PC-3 (cell line): ENCODE measurements around the gene TTYH1. TPM values are rescaled to one million over a fixed set of nuclear protein-coding genes. Genes with fewer than 3 reads are reported as not detected.

Experiments used
- ATAC-seq: fragments of 200-7000 bp; cut with Tn5 transposase; 2 replicates; pipeline ENCODE4 v1.9.1; 2020; ENCODE audit warnings: mild to moderate bottlenecking, moderate library complexity
- BruUV-seq: library from RNA; stranded (reverse); fragments of 400-500 nt; replicated peaks from 2 replicates; lab custom pipeline; 2021; lab: Mats Ljungman, UMichigan
- CTCF ChIA-PET: fragments of 300-600 bp; sonication (Branson Sonifier 250); formaldehyde crosslinking; loops from one replicate; lab custom pipeline; 2022; ENCODE audit warnings: antibody characterized with exemption; lab: Charles Lee
- POLR2A ChIA-PET: fragments of 300-600 bp; sonication (Branson Sonifier 250); formaldehyde crosslinking; loops from one replicate; lab custom pipeline; 2022; ENCODE audit warnings: antibody characterized with exemption; ENCODE audit not compliant: unreplicated experiment; lab: Charles Lee
- DNase-seq: peaks from one replicate; pipeline ENCODE4 v3.0.0-alpha.2; 2015
- H2AFZ ChIP-seq: fragments of 300-600 bp; sonication (generic); 2 replicates; pipeline ENCODE4 v1.6.0; 2016; ENCODE audit warnings: antibody characterized with exemption, low read length
- H3F3A ChIP-seq: fragments of 300-600 bp; sonication (generic); one replicate; pipeline ENCODE4 v1.6.0; 2017; ENCODE audit warnings: antibody characterized with exemption, low read length, control low read depth, mild to moderate bottlenecking; ENCODE audit not compliant: unreplicated experiment
- H3K27ac ChIP-seq: fragments of 300-600 bp; sonication (generic); 2 replicates; pipeline ENCODE4 v1.5.1; 2016; ENCODE audit warnings: mild to moderate bottlenecking, low read length
- H3K27me3 ChIP-seq: fragments of 300-600 bp; sonication (generic); 2 replicates; pipeline ENCODE4 v1.6.1; 2016; ENCODE audit warnings: low read length, mixed read lengths
- H3K36me3 ChIP-seq: fragments of 300-600 bp; sonication (generic); 2 replicates; pipeline ENCODE4 v1.6.1; 2016; ENCODE audit warnings: low read depth, mixed run types, low read length, mixed read lengths
- H3K4me1 ChIP-seq: fragments of 300-600 bp; sonication (generic); 2 replicates; pipeline ENCODE4 v1.5.1; 2016; ENCODE audit warnings: low read length; ENCODE audit not compliant: insufficient read depth
- H3K4me2 ChIP-seq: fragments of 300-600 bp; sonication (generic); 2 replicates; pipeline ENCODE4 v1.6.0; 2016; ENCODE audit warnings: low read length
- H3K4me3 ChIP-seq: fragments of 300-600 bp; sonication (generic); 2 replicates; pipeline ENCODE4 v1.5.1; 2016; ENCODE audit warnings: mild to moderate bottlenecking, low read length, mixed read lengths
- H3K79me2 ChIP-seq: fragments of 300-600 bp; sonication (generic); 2 replicates; pipeline ENCODE4 v1.6.1; 2017; ENCODE audit warnings: low read length, mixed read lengths
- H3K9ac ChIP-seq: fragments of 300-600 bp; sonication (generic); 2 replicates; pipeline ENCODE4 v1.6.0; 2016; ENCODE audit warnings: mild to moderate bottlenecking, low read length
- H3K9me2 ChIP-seq: fragments of 300-600 bp; sonication (generic); replicated peaks from 2 replicates; pipeline ENCODE4 v1.6.1; 2016; ENCODE audit warnings: mixed run types, low read length, mixed read lengths
- H3K9me3 ChIP-seq: fragments of 300-600 bp; sonication (generic); 2 replicates; pipeline ENCODE4 v1.6.1; 2016; ENCODE audit warnings: low read length, mixed read lengths
- H4K20me1 ChIP-seq: fragments of 300-600 bp; sonication (generic); 2 replicates; pipeline ENCODE4 v1.6.1; 2016; ENCODE audit warnings: low read length, mixed read lengths
- EZH2 ChIP-seq: fragments of 300-600 bp; sonication (generic); IDR thresholded peaks from one replicate; pipeline ENCODE4 v1.6.1; 2017; ENCODE audit warnings: antibody characterized with exemption, mild to moderate bottlenecking, low read length; ENCODE audit not compliant: unreplicated experiment
- EZH2phosphoT487 ChIP-seq: fragments of 300-600 bp; sonication (generic); IDR thresholded peaks from 2 replicates; pipeline ENCODE4 v1.6.1; 2018; ENCODE audit warnings: mild to moderate bottlenecking, antibody characterized with exemption, low read length, borderline replicate concordance
- intact Hi-C: fragments of 100-400 bp; cut with micrococcal nuclease; formaldehyde crosslinking; loops from 2 replicates; pipeline ENCODE4 v1.9.0; 2023
- total RNA-seq: library from RNA; depleted of rRNA; stranded (reverse); fragments of >200 nt; gene quantifications from 2 replicates; pipeline ENCODE4 v1.2.3, GENCODE V29; 2014
- TF ChIP-seq, protein P1 (sequence below): fragments of 300-600 bp; sonication (generic); conservative IDR thresholded peaks from 2 replicates; pipeline ENCODE4 v1.5.1; 2017; ENCODE audit warnings: antibody characterized with exemption, low read depth, mild to moderate bottlenecking, low read length

The TTYH1 gene
- total RNA-seq, 1 experiment from 2014 or later, result 1.1 TPM

DNA sequence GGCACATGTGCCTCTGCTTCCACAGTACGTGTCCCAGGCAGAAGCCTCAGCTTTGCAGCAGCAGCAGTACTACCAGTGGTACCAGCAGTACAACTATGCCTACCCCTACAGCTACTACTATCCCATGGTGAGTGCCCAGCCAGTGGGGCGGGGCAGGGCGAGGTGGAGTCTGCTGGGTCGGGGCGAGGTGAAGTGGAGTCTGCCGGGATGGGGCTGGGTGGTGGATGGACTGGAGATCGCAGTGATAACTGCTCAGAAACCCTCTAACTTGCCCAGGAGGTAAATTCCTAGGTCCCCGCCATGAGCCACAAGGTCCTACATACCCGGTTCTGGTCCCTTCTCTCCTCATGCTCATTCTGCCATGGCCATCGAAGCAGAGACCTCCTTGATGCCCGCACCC lies 37.4 kb downstream of the TTYH1 start:
- peaks cover 83% of the 10 kb centered on the region for H3K79me2 ChIP-seq
- no TSS peak for BruUV-seq
- no peaks in the 10 kb centered on the region for H3F3A ChIP-seq
- H3K4me1 ChIP-seq, result peaks cover 19% of the 10 kb centered on the region
- peaks cover 52% of the 10 kb centered on the region for H4K20me1 ChIP-seq
- peaks cover 58% of the 10 kb centered on the region for H3K36me3 ChIP-seq
- no peak overlapping the region for H3K4me2 ChIP-seq
- H3K4me3 ChIP-seq, result no peak overlapping the region
- no peaks in the 10 kb centered on the region for H3K9me2 ChIP-seq
- ChIA-PET POLR2A (no interaction called here), CTCF (no interaction called here)
- H3K9ac ChIP-seq, result no peak overlapping the region
- intact Hi-C loops, result no loop called here
- H3K27me3 ChIP-seq, result no peaks in the 10 kb centered on the region
- ATAC-seq (no peak), DNase-seq (no peak)
- H3K9me3 ChIP-seq, result no peaks in the 10 kb centered on the region
- H2AFZ ChIP-seq, result no peak overlapping the region
- no peak overlapping the region for H3K27ac ChIP-seq
- TF ChIP-seq EZH2phosphoT487 (no peak), EZH2 (no peak)
- TF ChIP-seq, protein P1, sequence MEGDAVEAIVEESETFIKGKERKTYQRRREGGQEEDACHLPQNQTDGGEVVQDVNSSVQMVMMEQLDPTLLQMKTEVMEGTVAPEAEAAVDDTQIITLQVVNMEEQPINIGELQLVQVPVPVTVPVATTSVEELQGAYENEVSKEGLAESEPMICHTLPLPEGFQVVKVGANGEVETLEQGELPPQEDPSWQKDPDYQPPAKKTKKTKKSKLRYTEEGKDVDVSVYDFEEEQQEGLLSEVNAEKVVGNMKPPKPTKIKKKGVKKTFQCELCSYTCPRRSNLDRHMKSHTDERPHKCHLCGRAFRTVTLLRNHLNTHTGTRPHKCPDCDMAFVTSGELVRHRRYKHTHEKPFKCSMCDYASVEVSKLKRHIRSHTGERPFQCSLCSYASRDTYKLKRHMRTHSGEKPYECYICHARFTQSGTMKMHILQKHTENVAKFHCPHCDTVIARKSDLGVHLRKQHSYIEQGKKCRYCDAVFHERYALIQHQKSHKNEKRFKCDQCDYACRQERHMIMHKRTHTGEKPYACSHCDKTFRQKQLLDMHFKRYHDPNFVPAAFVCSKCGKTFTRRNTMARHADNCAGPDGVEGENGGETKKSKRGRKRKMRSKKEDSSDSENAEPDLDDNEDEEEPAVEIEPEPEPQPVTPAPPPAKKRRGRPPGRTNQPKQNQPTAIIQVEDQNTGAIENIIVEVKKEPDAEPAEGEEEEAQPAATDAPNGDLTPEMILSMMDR, result no peak

DNA sequence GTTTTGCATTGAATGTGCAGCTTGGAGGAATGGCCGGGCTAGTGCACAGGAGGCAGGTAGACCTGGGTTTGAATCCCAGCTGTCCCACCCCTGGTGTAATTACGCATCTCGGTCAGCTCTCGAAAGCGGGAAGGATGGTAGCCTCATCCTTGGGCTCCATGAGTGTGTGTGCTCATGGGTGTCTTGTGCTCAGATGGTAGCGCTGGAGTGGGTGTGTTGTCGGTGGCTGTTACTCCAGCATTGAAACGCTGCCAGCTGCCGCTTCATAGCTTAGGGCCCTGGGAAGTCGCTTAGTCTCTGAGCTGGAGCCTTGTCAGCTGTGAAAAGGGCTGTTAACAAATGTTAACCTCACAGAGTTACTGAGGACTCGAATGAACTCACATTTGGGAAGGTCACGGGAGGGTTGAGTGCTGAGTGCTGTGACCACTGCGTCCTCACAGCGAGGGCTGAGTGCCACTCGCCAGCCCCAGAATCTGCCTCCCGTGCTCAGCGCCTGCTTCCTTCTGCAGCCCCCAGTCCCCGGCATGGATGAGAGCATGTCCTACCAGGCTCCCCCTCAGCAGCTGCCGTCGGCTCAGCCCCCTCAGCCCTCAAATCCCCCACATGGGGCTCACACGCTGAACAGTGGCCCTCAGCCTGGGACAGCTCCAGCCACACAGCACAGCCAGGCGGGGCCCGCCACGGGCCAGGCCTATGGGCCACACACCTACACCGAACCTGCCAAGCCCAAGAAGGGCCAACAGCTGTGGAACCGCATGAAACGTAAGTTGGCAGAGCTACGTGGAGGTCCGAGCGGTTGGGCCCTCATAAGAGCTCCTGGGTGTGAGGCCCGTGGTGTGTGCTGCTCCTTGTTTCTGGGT lies 38.9 kb downstream of the TTYH1 start:
- H3F3A ChIP-seq, result no peaks in the 10 kb centered on the region
- no peaks in the 10 kb centered on the region for H3K9me2 ChIP-seq
- DNase-seq, result no peak
- intact Hi-C loops, result no loop called here
- no peak overlapping the region for H2AFZ ChIP-seq
- no peak overlapping the region for H3K27ac ChIP-seq
- no peak for TF ChIP-seq EZH2
- TF ChIP-seq, protein P1, result no peak
- no peak for TF ChIP-seq EZH2phosphoT487
- H3K27me3 ChIP-seq, result no peaks in the 10 kb centered on the region
- no peak overlapping the region for H3K4me3 ChIP-seq
- ChIA-PET CTCF (no interaction called here), POLR2A (no interaction called here)
- no TSS peak for BruUV-seq
- H3K36me3 ChIP-seq, result peaks cover 73% of the 10 kb centered on the region
- peaks cover 61% of the 10 kb centered on the region for H4K20me1 ChIP-seq
- H3K9me3 ChIP-seq, result no peaks in the 10 kb centered on the region
- H3K4me2 ChIP-seq, result no peak overlapping the region
- peaks cover 85% of the 10 kb centered on the region for H3K79me2 ChIP-seq
- ATAC-seq, result no peak
- peaks cover 19% of the 10 kb centered on the region for H3K4me1 ChIP-seq
- no peak overlapping the region for H3K9ac ChIP-seq
